Hepatocyte (in vitro differentiated cells): Measurements from ENCODE around the gene HDAC8. TPM values are rescaled to one million over a fixed set of nuclear protein-coding genes. Genes with fewer than 3 reads are reported as not detected.
"Not testable (repeated sequence)": the region's sequence is repeated elsewhere in the genome, so short reads cannot be mapped to it uniquely, and the experiment has no call there.

Experiments used
- DNase-seq: peaks from one replicate; pipeline ENCODE4 v3.0.0-alpha.2; 2016; ENCODE audit warnings: low spot score
- H2AFZ ChIP-seq: fragments of 200-600 bp; sonication (generic); 2 replicates; pipeline ENCODE4 v1.6.0; 2016; ENCODE audit warnings: antibody characterized with exemption, mild to moderate bottlenecking
- H3K27ac ChIP-seq: fragments of 200-600 bp; sonication (generic); 2 replicates; pipeline ENCODE4 v1.5.1; 2016; ENCODE audit warnings: mild to moderate bottlenecking
- H3K27me3 ChIP-seq: fragments of 200-600 bp; sonication (generic); 2 replicates; pipeline ENCODE4 v1.6.1; 2016
- H3K36me3 ChIP-seq: fragments of 200-600 bp; sonication (generic); replicated peaks from 2 replicates; pipeline ENCODE4 v1.5.1; 2016; ENCODE audit warnings: low read depth; ENCODE audit not compliant: insufficient read depth
- H3K4me1 ChIP-seq: fragments of 200-600 bp; sonication (generic); 2 replicates; pipeline ENCODE4 v1.5.1; 2016; ENCODE audit warnings: mild to moderate bottlenecking, moderate library complexity; ENCODE audit not compliant: insufficient read depth
- H3K4me2 ChIP-seq: fragments of 200-600 bp; sonication (generic); 2 replicates; pipeline ENCODE4 v1.6.0; 2016
- H3K4me3 ChIP-seq: fragments of 200-600 bp; sonication (generic); 2 replicates; pipeline ENCODE4 v1.5.1; 2016; ENCODE audit warnings: mild to moderate bottlenecking
- H3K79me2 ChIP-seq: fragments of 200-600 bp; sonication (generic); 2 replicates; pipeline ENCODE4 v1.6.0; 2017; ENCODE audit warnings: mild to moderate bottlenecking
- H3K9me2 ChIP-seq: fragments of 200-600 bp; sonication (generic); replicated peaks from 2 replicates; pipeline ENCODE4 v1.6.0; 2017; ENCODE audit warnings: mild to moderate bottlenecking; ENCODE audit not compliant: insufficient read depth
- H3K9me3 ChIP-seq: fragments of 200-600 bp; sonication (generic); 2 replicates; pipeline ENCODE4 v1.5.1; 2016; ENCODE audit warnings: low read depth, mild to moderate bottlenecking
- H4K20me1 ChIP-seq: fragments of 200-600 bp; sonication (generic); 2 replicates; pipeline ENCODE4 v1.6.0; 2016; ENCODE audit warnings: mild to moderate bottlenecking; ENCODE audit not compliant: insufficient read depth, poor library complexity, severe bottlenecking
- EZH2 ChIP-seq: fragments of 200-600 bp; sonication (generic); IDR thresholded peaks from 2 replicates; pipeline ENCODE4 v1.6.1; 2016; ENCODE audit warnings: antibody characterized with exemption, mild to moderate bottlenecking, borderline replicate concordance
- EZH2phosphoT487 ChIP-seq: fragments of 200-600 bp; sonication (generic); IDR thresholded peaks from one replicate; pipeline ENCODE4 v1.6.1; 2018; ENCODE audit warnings: antibody characterized with exemption, mild to moderate bottlenecking, low read depth, moderate library complexity; ENCODE audit not compliant: unreplicated experiment, severe bottlenecking
- WGBS: methylation state at CpG from one replicate; pipeline ENCODE4 v1.1.6; 2016; ENCODE audit warnings: low lambda C conversion rate; ENCODE audit errors: missing lambda C conversion rate; 5-methylcytosine and 5-hydroxymethylcytosine counted together
- polyA plus RNA-seq: library from polyadenylated mRNA; unstranded; fragments of >200 nt; fragmentation: Nextera tagmentation; extraction: Ambion mirVana; gene quantifications from 2 replicates; pipeline ENCODE4 v1.2.1, GENCODE V29; 2016
- total RNA-seq: library from RNA; depleted of rRNA; stranded (reverse); fragments of >200 nt; gene quantifications from 2 replicates; pipeline ENCODE4 v1.2.3, GENCODE V29; 2014
- TF ChIP-seq, protein P1 (sequence below): fragments of 200-600 bp; sonication (generic); IDR thresholded peaks from 2 replicates; pipeline ENCODE4 v1.5.1; 2016; ENCODE audit warnings: antibody characterized with exemption, mild to moderate bottlenecking; ENCODE audit not compliant: poor library complexity

Gene HDAC8
- total and polyA plus RNA-seq, 2 experiments from 2014 or later: 29.4 to 29.5 TPM

GRCh38 chrX:72495046-72495445, 77.6 kb downstream of the HDAC8 start:
- no peak overlapping the region for H3K4me3 ChIP-seq
- TF ChIP-seq, protein P1, sequence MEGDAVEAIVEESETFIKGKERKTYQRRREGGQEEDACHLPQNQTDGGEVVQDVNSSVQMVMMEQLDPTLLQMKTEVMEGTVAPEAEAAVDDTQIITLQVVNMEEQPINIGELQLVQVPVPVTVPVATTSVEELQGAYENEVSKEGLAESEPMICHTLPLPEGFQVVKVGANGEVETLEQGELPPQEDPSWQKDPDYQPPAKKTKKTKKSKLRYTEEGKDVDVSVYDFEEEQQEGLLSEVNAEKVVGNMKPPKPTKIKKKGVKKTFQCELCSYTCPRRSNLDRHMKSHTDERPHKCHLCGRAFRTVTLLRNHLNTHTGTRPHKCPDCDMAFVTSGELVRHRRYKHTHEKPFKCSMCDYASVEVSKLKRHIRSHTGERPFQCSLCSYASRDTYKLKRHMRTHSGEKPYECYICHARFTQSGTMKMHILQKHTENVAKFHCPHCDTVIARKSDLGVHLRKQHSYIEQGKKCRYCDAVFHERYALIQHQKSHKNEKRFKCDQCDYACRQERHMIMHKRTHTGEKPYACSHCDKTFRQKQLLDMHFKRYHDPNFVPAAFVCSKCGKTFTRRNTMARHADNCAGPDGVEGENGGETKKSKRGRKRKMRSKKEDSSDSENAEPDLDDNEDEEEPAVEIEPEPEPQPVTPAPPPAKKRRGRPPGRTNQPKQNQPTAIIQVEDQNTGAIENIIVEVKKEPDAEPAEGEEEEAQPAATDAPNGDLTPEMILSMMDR: no peak
- TF ChIP-seq EZH2: no peak
- TF ChIP-seq EZH2phosphoT487: no peak
- H3K9me2 ChIP-seq: no peaks in the 10 kb centered on the region
- no peaks in the 10 kb centered on the region for H3K27me3 ChIP-seq
- H3K27ac ChIP-seq: peak overlapping the region; percentile 31
- H3K9me3 ChIP-seq: no peaks in the 10 kb centered on the region
- no peaks in the 10 kb centered on the region for H4K20me1 ChIP-seq
- no peaks in the 10 kb centered on the region for H3K4me1 ChIP-seq
- H3K79me2 ChIP-seq: no peaks in the 10 kb centered on the region
- 40% methylated on average over 6 of the region's 6 CpGs for WGBS
- H3K36me3 ChIP-seq: no peaks in the 10 kb centered on the region
- H2AFZ ChIP-seq: no peak overlapping the region
- DNase-seq: no peak
- H3K4me2 ChIP-seq: no peak overlapping the region

DNA sequence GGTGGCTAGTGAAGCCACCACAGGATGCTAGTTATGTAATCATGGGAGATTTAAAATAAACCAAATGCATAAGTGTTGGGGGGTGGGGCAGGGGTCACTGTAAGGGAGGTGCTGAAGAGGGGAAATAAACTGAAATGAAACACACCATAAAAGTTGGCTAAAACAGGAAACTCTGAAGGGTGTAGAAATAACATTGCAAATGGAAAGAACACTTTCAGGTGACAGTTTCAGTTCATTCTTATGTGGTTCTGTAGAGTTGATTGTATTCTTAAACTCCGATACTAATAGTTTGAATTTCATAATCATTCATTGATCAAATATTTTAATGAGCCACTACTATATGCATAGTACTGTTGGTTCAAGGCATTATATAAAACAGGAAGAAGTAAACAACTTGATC, 80.1 kb downstream of the HDAC8 start:
- H3K79me2 ChIP-seq: no peaks in the 10 kb centered on the region
- 82% methylated on average over 1 of the region's 1 CpG for whole genome bisulfite sequencing
- H3K36me3 ChIP-seq: no peaks in the 10 kb centered on the region
- no peaks in the 10 kb centered on the region for H3K27me3 ChIP-seq
- no peaks in the 10 kb centered on the region for H3K9me3 ChIP-seq
- no peak for TF ChIP-seq EZH2
- no peak for TF ChIP-seq EZH2phosphoT487
- TF ChIP-seq, protein P1: no peak
- H3K4me1 ChIP-seq: no peaks in the 10 kb centered on the region
- DNase-seq: no peak
- no peak overlapping the region for H3K4me3 ChIP-seq
- H4K20me1 ChIP-seq: no peaks in the 10 kb centered on the region
- no peak overlapping the region for H3K27ac ChIP-seq
- no peaks in the 10 kb centered on the region for H3K9me2 ChIP-seq
- H2AFZ ChIP-seq: no peak overlapping the region
- H3K4me2 ChIP-seq: no peak overlapping the region

- not testable (repeated sequence) for H3K27me3 ChIP-seq, H2AFZ ChIP-seq, H3K36me3 ChIP-seq, H3K9me3 ChIP-seq, H3K4me2 ChIP-seq, H3K9me2 ChIP-seq, H3K4me3 ChIP-seq, DNase-seq, H4K20me1 ChIP-seq, H3K79me2 ChIP-seq, H3K27ac ChIP-seq, H3K4me1 ChIP-seq
- WGBS: 80% methylated on average over 5 of the region's 6 CpGs
Measured at GRCh38 chrX:72490221-72490620, 82.4 kb downstream of the HDAC8 start.

GRCh38 chrX:72487661-72488060, 85.0 kb downstream of the HDAC8 start:
- Histone ChIP-seq H3K27me3 (no peaks in the 10 kb centered on the region), H3K4me2 (no peak overlapping the region), H3K4me1 (no peaks in the 10 kb centered on the region), H3K9me2 (no peaks in the 10 kb centered on the region), H3K27ac (no peak overlapping the region), H3K36me3 (no peaks in the 10 kb centered on the region), H4K20me1 (no peaks in the 10 kb centered on the region), H3K9me3 (no peaks in the 10 kb centered on the region), H3K79me2 (no peaks in the 10 kb centered on the region), H2AFZ (no peak overlapping the region), H3K4me3 (no peak overlapping the region)
- TF ChIP-seq EZH2phosphoT487 (no peak), EZH2 (no peak)
- TF ChIP-seq, protein P1: no peak
- 78% methylated on average over 1 of the region's 1 CpG for WGBS
- DNase-seq: no peak
